IPS-18c (cell line): ENCODE results near the gene DCAF15.

Experiments
- H3K4me3 ChIP-seq: 2 replicates; pipeline ENCODE4 v1.7.0; 2013; ENCODE audit warnings: low read depth, mild to moderate bottlenecking, low read length, moderate library complexity; ENCODE audit not compliant: insufficient read depth
- H3K9me3 ChIP-seq: one replicate; pipeline ENCODE4 v1.6.1; 2013; ENCODE audit warnings: mild to moderate bottlenecking, low read length, moderate library complexity; ENCODE audit not compliant: control insufficient read depth, insufficient read depth

Gene DCAF15

GRCh38 chr19:13923194-13923987 is 28.9 kb upstream of the DCAF15 start:
- H3K9me3 ChIP-seq: peaks cover 7% of the 10 kb centered on the region
- no peak overlapping the region for H3K4me3 ChIP-seq

- H3K4me3 ChIP-seq: no peak overlapping the region
- H3K9me3 ChIP-seq: peaks cover 3% of the 10 kb centered on the region
These were observed 26.3 kb upstream of the DCAF15 start for GRCh38 chr19:13926010-13926409.

- Histone ChIP-seq H3K9me3 (no peaks in the 10 kb centered on the region), H3K4me3 (no peak overlapping the region)
These were observed 25.6 kb upstream of the DCAF15 start for GRCh38 chr19:13926715-13927114.

GRCh38 chr19:13929340-13929739 is 23.0 kb upstream of the DCAF15 start:
- Histone ChIP-seq H3K4me3 (no peak overlapping the region), H3K9me3 (no peaks in the 10 kb centered on the region)

- Histone ChIP-seq H3K9me3 (no peaks in the 10 kb centered on the region), H3K4me3 (no peak overlapping the region)
These were observed 22.4 kb upstream of the DCAF15 start for GRCh38 chr19:13929956-13930355.

GRCh38 chr19:13930402-13930801 is 21.9 kb upstream of the DCAF15 start:
- H3K9me3 ChIP-seq: no peaks in the 10 kb centered on the region
- H3K4me3 ChIP-seq: no peak overlapping the region

- Histone ChIP-seq H3K9me3 (no peaks in the 10 kb centered on the region), H3K4me3 (no peak overlapping the region)
These were observed 20.7 kb upstream of the DCAF15 start for GRCh38 chr19:13931391-13932148.

- Histone ChIP-seq H3K9me3 (no peaks in the 10 kb centered on the region), H3K4me3 (no peak overlapping the region)
These were observed 20.1 kb upstream of the DCAF15 start for GRCh38 chr19:13932149-13932637.

- H3K4me3 ChIP-seq: no peak overlapping the region
- no peaks in the 10 kb centered on the region for H3K9me3 ChIP-seq
These were observed 19.4 kb upstream of the DCAF15 start for GRCh38 chr19:13932911-13933393.

- Histone ChIP-seq H3K9me3 (no peaks in the 10 kb centered on the region), H3K4me3 (no peak overlapping the region)
These were observed 17.6 kb upstream of the DCAF15 start for GRCh38 chr19:13934785-13935109.

- Histone ChIP-seq H3K4me3 (no peak overlapping the region), H3K9me3 (no peaks in the 10 kb centered on the region)
These were observed 16.4 kb upstream of the DCAF15 start for GRCh38 chr19:13935765-13936510.

GRCh38 chr19:13937479-13938300 is 14.6 kb upstream of the DCAF15 start:
- Histone ChIP-seq H3K4me3 (no peak overlapping the region; the same call in 1 of the 2 replicates), H3K9me3 (peaks cover 5% of the 10 kb centered on the region)

- Histone ChIP-seq H3K9me3 (peaks cover 5% of the 10 kb centered on the region), H3K4me3 (no peak within 1 kb of the TSS; the same call in 1 of the 2 replicates)
These were observed 13.8 kb upstream of the DCAF15 start, which contains the start of gene PODNL1 for GRCh38 chr19:13938301-13939064. PODNL1 (minus strand) TSS chr19:13938417; CDS start chr19:13938181, 236 bp downstream.

GRCh38 chr19:13942023-13942684 is 10.2 kb upstream of the DCAF15 start:
- H3K9me3 ChIP-seq: peaks cover 5% of the 10 kb centered on the region
- H3K4me3 ChIP-seq: no peak overlapping the region

- no peak overlapping the region for H3K4me3 ChIP-seq
- peaks cover 5% of the 10 kb centered on the region for H3K9me3 ChIP-seq
These were observed 5.9 kb upstream of the DCAF15 start for GRCh38 chr19:13946414-13946813.

GRCh38 chr19:13951043-13951442 is 1.3 kb upstream of the DCAF15 start:
- H3K4me3 ChIP-seq: no peak overlapping the region
- no peaks in the 10 kb centered on the region for H3K9me3 ChIP-seq
